A204.1 (cell line): ENCODE data around the gene DDX39B.
A peak's percentile ranks its signal among the peaks of the same experiment; 100 is the strongest.
"Not testable (repeated sequence)": the region's sequence is repeated elsewhere in the genome, so short reads cannot be mapped to it uniquely, and the experiment has no call there.

ENCODE experiments used
- FAIRE-seq: peaks from 2 replicates; lab custom pipeline; 2012; peaks lifted over from hg19 to GRCh38; lab: Jason Lieb, UNC

Gene DDX39B

DNA sequence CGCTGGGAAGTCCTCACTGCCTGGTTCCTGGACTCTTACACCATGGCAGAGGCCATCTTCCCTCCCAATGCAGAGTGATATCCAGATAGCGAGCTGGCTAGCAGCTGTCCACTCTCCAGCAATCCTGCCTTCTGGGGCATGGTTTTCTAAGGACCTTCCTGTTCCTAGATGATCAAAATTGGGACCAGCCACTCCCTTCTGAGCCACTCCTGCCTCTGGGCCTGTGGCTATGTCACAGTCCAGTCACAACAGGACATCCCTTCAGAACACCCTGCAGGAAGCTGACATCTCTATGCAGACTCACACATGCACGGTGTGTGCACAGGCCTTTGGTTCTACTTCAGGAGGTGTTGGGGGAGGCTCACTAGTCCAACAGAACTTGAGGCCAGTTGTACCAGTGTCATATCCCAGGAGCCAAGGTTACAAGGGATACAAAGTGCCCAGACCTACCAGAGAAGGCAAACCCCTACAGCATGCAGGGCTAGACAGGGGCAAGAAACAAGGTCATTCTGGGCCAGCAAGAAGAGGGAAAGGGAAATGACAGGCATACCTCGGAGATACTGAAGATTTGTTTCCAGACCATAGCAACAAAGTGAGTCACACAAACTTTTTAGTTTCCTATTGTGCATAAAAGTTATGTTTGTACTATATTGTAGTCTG is 15.7 kb downstream of the DDX39B start:
- FAIRE-seq, result no peak

GRCh38 chr6:31525553-31525931 is 16.3 kb downstream of the DDX39B start:
- FAIRE-seq, result no peak

GRCh38 chr6:31521835-31522234 is 20.0 kb downstream of the DDX39B start:
- FAIRE-seq, result no peak

DNA sequence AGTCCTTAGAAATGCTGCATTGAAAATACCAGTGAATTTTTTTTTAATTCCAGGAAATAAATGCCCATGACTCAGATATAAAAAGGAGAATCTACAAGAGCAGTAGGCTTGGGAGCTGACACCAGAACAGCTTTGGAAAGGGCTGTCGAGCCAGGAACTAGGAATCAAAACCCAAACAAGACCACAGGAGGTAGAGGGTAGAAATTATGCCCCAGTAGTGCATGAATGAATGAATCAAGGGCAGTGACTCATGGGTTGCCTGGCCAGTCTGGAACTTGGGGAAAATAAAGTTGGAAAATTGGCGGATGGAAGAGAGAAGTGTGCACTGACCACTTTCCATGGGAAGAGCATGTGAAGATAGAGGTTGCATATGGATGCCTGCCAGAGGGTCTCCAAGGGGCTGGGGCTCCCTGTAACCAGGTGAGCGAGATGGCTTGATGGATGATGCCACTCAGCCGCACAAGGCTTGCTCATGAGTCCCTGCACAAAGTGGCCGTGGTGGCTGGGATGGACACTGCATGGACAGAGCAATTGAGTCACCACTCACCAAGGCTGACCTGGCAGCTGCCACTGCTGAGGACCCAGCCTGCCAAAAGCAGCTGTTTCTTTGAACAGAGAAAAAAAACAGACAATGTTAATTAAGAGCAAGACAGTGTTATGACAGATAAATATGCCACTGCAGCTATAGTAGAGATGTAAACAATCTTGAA is 28.2 kb downstream of the DDX39B start:
- no peak for FAIRE-seq

DNA sequence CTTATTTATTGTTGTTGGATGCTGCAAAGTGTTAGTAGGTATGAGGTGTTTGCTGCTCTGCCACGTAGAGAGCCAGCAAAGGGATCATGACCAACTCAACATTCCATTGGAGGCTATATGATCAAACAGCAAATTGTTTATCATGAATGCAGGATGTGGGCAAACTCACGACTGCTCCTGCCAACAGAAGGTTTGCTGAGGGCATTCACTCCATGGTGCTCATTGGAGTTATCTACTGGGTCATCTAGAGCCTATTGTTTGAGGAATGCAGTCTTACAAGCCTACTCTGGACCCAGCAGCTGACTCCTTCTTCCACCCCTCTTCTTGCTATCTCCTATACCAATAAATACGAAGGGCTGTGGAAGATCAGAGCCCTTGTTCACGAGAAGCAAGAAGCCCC is 31.8 kb downstream of the DDX39B start:
- FAIRE-seq, result no peak

- FAIRE-seq, result not testable (repeated sequence)
Measured at GRCh38 chr6:31509036-31509435, 32.8 kb downstream of the DDX39B start.

DNA sequence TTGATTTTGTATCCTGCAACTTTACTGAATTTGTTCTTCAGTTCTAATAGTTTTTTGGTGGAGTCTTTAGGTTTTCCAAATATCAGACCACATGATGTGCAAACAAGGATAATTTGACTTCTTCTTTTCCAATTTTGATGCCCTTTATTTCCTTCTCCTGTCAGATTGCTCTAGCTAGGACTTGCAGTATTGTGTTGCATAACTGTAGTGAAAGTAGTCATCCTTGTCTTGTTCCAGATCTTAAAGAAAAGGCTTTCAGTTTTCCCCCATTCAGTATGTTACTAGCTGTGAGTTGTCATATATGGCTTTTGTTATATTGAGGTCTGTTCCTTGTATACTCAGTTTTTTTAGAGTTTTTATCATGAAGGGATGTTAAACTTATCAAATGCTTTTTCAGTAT is 39.2 kb downstream of the DDX39B start:
- no peak for FAIRE-seq

DNA sequence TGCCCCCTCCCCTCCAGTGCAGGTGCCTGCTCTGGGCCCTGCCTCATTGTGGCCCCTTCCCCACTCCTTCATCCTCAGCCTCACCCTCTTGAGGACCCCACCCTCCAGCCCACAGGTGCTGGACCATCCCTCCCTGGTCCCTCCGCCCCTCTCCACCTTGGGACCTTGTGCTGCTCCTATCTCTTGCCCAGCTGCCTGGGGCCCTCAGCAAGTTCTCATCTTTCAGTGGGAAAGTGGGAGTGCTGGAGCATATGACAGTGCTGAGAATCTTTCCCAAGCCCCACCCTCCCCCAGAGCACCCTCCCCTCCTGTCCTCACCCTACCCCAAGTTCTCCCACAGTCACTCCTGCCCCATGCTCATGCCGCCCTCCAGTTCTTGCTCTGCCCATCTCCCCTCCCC is 42.2 kb downstream of the DDX39B start:
- FAIRE-seq, result not testable (repeated sequence)

DNA sequence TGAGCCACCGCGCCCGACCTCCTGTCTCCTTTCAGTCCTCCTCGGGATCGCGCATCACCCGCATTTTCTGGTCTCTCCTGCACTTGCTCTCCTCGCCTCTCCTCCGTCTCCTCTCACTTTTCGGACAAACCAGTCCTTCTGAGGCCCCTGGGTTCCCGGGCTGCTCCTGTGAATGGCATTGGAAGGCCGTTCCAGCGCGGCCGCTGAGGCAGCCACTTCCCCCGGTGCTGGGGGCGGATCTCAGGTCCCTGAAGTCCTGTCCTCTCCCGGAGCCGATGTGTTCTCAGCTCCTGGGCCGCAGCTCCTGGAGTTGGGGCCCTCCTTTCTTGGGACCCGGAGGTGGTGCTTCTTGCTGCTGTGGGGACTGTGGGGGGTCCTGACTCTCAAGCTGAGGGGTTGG is 43.1 kb downstream of the DDX39B start:
- no peak for FAIRE-seq

DNA sequence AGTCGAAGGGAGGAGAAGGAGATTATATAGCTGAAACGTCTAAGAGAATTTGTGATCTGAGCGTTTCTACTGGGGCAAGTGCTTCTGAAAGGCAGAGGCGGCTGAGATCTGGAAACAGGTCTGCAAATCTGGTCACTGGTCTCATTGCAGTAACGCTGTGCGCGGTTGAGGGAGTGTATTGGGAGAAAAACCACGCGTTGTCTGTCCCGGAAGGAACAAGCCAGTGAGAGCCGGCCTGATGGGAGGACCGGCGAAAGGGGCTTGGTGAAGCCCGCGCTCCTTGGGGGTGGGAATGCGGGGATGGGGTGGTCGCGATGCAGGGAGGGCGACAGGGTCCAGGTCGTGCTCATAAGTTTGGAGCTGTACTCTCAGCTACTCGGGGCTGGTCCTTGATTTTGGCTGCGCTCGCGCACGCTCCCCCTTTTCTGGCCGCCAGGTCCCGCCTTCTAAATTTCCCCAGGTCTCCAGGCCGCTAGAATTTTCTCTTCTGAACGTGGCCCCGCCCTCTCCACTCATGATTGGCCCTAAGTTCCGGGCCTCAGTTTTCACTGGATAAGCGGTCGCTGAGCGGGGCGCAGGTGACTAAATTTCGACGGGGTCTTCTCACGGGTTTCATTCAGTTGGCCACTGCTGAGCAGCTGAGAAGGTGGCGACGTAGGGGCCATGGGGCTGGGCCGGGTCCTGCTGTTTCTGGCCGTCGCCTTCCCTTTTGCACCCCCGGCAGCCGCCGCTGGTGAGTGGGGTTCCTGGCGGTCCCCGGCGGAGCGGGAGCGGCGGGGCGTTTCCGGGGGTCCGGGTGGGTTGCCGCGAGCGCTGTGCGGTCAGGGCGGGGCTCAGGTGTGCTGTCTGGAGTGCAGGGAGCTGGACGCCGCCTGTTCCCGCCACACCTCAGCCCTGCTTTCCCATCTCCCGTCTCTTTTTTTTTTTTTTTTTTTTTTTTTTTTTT is 44.0 kb downstream of the DDX39B start, which contains the start of gene MICB:
MICB (plus strand) TSS at position 615 of the 946 bp plus-strand sequence; CDS start at position 664, 49 bp downstream.
- FAIRE-seq, result peak; percentile 58

GRCh38 chr6:31496826-31497225 is 45.0 kb downstream of the DDX39B start:
- not testable (repeated sequence) for FAIRE-seq

- no peak for FAIRE-seq
Measured at GRCh38 chr6:31495580-31495979, 46.2 kb downstream of the DDX39B start.

DNA sequence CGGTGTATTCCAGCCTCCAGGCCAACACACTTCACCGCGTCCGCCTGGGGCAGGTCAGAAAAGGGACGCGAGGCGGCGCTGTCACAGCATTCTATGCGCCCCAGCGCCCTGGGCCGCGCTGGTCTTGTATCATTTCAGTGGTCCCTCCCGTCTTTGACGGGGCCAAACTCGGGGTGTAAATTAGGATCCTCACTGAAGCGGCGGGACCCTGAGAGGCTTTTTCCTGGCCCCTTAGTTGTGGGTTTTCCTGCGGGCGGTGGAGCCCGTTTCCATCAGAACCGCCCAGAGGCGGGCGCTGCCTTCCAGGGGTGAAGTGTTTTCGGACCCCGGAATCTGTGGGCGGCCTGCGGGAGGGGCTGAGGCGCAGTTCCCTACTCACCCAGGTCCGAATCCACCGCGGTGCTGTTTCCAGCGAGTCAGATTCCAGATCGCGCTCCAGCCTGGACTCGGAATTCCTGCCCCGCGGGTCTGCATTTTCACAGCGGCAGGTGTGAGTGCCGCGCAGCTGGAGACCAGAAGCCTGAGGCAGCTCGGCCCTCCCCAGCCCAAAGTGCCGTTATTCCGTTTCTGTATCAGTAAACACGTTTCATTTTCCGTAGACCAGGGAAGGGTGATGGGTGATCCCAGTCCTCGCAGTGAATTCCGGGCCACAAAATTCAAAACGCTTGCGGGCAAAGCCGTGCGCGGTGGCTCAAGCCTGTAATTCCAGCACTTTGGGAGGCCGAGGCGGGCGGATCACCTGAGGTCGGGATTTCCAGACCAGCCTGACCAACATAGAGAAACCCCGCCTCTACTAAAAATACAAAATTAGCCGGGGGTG is 47.7 kb downstream of the DDX39B start:
- no peak for FAIRE-seq

GRCh38 chr6:31493550-31493874 is 48.3 kb downstream of the DDX39B start:
- FAIRE-seq, result not testable (repeated sequence)

- no peak for FAIRE-seq
Measured at GRCh38 chr6:31490115-31490873, 51.5 kb downstream of the DDX39B start.

DNA sequence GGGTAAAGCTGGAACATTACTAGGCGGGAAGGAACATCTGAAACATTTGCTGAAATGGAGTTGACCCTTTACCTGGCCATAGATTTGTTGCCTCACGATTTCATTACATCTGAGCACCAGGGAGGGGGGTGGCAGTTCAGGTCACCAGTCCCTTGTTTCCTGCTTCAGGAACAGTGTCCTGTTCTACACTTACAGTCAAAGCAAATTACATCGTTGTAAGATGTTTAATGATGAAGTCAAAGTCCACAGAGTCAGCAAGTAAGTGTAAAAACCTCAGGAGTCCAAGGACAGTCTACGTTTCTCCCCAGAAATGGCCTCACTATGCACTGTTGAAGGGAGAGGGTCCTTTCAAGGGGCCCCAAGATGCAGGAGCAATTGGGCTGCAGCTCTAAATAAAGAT is 52.7 kb downstream of the DDX39B start:
- no peak for FAIRE-seq

DNA sequence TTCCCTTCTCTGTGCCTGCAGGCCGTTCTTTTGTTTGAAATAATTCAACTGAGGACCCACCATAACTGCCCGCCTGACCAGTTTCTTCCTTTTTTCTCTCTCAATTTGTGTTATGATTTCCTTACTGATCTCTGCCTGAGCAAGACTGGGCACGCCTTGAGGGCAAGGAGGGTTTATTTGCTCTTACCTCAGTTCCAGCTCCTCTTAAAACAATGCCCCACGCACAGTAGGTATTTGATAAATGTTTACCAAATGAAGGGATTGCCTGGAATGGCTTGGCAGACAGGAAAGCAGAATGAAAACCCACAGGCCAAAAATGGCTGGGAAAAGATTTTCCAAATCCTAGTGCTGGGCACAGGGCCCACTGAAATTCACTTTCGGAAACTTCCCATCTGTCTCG is 54.1 kb downstream of the DDX39B start:
- not testable (repeated sequence) for FAIRE-seq

DNA sequence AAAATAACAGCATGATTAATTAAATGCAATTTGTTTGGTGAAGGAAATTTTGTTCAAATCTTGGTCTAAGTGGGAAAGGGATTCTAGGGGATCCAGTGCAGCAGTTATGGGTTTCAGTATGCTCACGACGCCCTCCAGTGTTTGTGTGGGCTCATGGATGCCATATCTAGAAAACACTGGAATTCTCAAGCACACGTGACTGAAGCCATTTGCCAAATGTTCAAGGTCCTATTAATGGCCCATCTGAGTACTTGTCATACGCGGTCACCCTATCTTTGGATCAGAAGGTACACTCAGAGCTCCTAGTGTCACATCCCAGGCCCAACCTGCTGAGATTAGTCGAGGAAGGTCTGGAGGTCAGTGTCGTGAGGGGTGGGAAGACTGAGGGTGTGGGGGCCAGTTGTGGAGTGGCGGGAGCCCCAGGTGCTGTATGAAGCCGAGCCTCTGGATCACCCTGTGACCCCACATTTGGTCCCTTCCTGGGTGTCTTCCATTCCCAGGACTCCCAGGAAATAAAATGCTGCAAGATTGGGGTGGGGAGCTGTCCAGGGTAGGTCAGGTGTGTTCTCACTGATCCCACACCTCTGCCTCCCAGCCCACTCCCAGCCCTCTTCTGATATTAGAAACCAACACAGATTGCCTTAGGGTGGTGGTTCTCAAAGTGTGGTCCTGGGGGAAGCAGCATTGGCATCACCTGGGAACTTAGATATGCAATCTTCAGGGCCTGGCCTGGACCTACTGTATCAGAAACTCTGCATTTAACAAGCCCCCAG is 55.6 kb downstream of the DDX39B start:
- FAIRE-seq, result peak; percentile 83

- no peak for FAIRE-seq
Measured at GRCh38 chr6:31485055-31485454, 56.7 kb downstream of the DDX39B start.

GRCh38 chr6:31483392-31483791 is 58.4 kb downstream of the DDX39B start:
- no peak for FAIRE-seq

DNA sequence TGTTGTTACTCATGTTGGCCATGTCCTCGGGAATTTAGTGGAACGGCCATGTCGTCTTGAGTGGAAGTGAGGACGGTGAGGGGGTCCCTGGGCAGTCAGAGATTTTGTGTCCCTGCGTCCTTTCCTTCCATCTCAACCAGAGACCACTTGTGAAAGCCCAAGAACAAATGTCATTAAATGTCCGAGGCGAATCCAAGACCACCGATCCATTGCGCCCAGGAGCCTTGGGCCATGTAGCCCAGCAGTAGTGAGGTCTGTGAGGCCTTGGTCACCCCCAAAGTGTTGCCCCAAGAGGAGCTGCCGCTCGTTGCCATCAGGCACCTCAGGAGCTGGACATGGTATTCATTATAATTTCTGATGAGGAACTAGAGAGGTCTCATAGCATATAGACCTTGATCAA is 61.2 kb downstream of the DDX39B start:
- no peak for FAIRE-seq
